A549 treated with Mapracorat at 1 μM for 4 hours (cell line): ENCODE measurements around the gene CDHR2. TPM values are rescaled to one million over a fixed set of nuclear protein-coding genes. Genes with fewer than 3 reads are reported as not detected.

Experiments used
- total RNA-seq: library from RNA; stranded (reverse); fragments of 200-300 nt; extraction: Qiagen RNA extraction; gene quantifications from 5 replicates; pipeline ENCODE4 v1.2.3, GENCODE V29; 2022

Gene CDHR2, protein sequence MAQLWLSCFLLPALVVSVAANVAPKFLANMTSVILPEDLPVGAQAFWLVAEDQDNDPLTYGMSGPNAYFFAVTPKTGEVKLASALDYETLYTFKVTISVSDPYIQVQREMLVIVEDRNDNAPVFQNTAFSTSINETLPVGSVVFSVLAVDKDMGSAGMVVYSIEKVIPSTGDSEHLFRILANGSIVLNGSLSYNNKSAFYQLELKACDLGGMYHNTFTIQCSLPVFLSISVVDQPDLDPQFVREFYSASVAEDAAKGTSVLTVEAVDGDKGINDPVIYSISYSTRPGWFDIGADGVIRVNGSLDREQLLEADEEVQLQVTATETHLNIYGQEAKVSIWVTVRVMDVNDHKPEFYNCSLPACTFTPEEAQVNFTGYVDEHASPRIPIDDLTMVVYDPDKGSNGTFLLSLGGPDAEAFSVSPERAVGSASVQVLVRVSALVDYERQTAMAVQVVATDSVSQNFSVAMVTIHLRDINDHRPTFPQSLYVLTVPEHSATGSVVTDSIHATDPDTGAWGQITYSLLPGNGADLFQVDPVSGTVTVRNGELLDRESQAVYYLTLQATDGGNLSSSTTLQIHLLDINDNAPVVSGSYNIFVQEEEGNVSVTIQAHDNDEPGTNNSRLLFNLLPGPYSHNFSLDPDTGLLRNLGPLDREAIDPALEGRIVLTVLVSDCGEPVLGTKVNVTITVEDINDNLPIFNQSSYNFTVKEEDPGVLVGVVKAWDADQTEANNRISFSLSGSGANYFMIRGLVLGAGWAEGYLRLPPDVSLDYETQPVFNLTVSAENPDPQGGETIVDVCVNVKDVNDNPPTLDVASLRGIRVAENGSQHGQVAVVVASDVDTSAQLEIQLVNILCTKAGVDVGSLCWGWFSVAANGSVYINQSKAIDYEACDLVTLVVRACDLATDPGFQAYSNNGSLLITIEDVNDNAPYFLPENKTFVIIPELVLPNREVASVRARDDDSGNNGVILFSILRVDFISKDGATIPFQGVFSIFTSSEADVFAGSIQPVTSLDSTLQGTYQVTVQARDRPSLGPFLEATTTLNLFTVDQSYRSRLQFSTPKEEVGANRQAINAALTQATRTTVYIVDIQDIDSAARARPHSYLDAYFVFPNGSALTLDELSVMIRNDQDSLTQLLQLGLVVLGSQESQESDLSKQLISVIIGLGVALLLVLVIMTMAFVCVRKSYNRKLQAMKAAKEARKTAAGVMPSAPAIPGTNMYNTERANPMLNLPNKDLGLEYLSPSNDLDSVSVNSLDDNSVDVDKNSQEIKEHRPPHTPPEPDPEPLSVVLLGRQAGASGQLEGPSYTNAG (N-terminal part only)
- total RNA-seq: 0.09 to 0.19 TPM (median 0.14 TPM) in 4 of 5 replicates, not detected in the other

DNA sequence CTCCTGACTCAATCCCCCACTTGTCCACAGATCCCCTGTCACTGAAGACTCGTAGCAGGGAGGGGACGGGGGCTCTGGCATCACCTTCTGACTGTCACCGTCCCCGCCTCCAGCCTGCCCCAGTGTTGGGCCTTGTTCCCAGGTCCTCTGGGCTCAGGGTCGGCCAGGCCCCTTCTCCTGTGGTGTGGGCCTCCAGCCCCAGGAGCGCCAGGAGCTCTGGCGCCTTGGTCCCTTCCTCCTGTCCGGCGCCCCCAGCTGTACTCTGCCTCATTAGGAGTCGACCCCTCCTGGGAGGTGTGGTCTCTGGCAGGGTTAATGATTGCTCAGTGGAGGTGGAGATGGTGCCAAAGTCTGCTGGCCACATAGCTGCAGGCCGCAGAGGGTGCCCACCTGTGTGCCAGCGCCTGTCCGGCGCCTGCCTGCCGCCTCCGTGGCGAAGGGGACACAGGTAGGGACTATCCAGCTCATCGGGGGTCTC lies at the start of gene CDHR2:
CDHR2 (plus strand) TSS at position 376 of the 478 bp plus-strand sequence. CDS start 16,011 bp downstream, outside the sequence.

GRCh38 chr5:176536902-176537553 lies 12.1 kb upstream of the CDHR2 start, which contains the start of gene RNF44:
TSS of gene RNF44 (minus strand) at chr5:176537402. CDS start at chr5:176532472, 4,930 bp downstream.

GRCh38 chr5:176609724-176610434 lies 60.7 kb downstream of the CDHR2 start, which contains the start of gene GPRIN1:
TSS of gene GPRIN1 (minus strand) at chr5:176610156. CDS start at chr5:176599834, 10,322 bp downstream.

DNA sequence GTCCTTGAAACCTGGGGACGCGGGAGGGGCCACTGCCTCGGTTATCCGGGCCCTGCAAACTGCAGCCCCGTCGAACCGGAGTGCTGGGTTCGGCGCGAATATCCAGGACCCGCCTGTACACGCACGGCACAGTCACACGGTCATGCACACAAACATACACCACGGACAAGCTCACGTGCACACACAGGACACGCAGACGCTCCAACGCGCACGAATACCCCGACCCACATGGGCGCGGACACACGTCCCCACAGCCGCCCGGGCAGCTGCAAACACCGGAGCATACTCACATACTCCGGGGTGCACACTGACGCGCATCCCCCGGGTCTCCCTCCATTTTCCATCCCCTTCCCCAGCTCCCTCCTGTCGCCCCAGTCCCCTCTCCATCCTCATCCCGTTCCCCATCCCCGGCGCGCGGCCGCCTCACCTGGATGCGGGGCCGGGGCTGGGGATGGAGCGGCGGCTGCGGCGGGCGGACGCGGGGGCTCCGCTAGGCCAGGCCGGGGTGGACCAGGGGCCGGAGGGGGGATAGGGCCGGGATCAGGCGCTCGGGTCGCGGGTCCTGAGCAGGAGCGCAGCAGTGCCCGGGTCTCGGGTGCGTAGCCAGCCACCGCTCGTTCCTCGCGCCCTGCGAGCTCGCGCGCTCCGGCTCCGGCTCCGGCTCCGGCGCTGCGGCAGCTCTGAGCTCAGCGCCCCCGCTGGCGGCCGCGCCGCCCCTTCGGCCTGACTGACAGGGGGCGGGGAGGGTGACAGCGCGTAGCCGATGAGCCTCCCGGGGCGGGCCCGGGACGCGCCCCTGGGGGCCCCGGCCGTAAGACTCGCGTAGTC lies 80.9 kb downstream of the CDHR2 start, which contains the start of the genes EIF4E1B and SNCB:
EIF4E1B (plus strand) TSS at position 823 of the 828 bp plus-strand sequence. CDS start 12,113 bp downstream, outside the sequence.
SNCB (minus strand) TSS at position 682 of the 828 bp plus-strand sequence. CDS start 880 bp downstream, outside the sequence.

Other genes starting within 250 kb of the CDHR2 start
- 67.0 to 84.0 TPM (median 81.5 TPM) in 5 replicates for gene KIAA1191, start 187.6 kb upstream of the CDHR2 start, total RNA-seq
- gene ARL10, start 183.9 kb upstream of the CDHR2 start, total RNA-seq: 0.27 to 1.1 TPM (median 0.67 TPM) in 5 replicates
- gene NOP16, start 160.7 kb upstream of the CDHR2 start, total RNA-seq: 117 to 134 TPM (median 130 TPM) in 5 replicates
- gene HIGD2A, start 160.6 kb upstream of the CDHR2 start, total RNA-seq: 255 to 266 TPM (median 263 TPM) in 5 replicates
- gene CLTB, start 132.8 kb upstream of the CDHR2 start, total RNA-seq: 97.8 to 150 TPM (median 142 TPM) in 5 replicates
- 44.1 to 51.2 TPM (median 46.5 TPM) in 5 replicates for gene FAF2, start 101.0 kb upstream of the CDHR2 start, total RNA-seq
- 23.5 to 36.6 TPM (median 36.0 TPM) in 5 replicates for gene RNF44, start 11.9 kb upstream of the CDHR2 start, total RNA-seq
- gene GPRIN1, start 60.8 kb downstream of the CDHR2 start, total RNA-seq: 7.4 to 9.6 TPM (median 9.1 TPM) in 5 replicates
- 0.86 to 1.3 TPM (median 1.0 TPM) in 5 replicates for gene SNCB, start 81.2 kb downstream of the CDHR2 start, total RNA-seq
- gene EIF4E1B, start 81.3 kb downstream of the CDHR2 start, total RNA-seq: not detected in 5 replicates
- 52.3 to 70.0 TPM (median 65.0 TPM) in 5 replicates for gene TSPAN17, start 98.1 kb downstream of the CDHR2 start, total RNA-seq